H1 (cell line): ENCODE results near the gene ASMTL. TPM values are rescaled to one million over a fixed set of nuclear protein-coding genes. Genes with fewer than 3 reads are reported as not detected.

Experiments used
- CTCF ChIA-PET: fragments of 300-600 bp; sonication (Branson Sonifier 250); formaldehyde crosslinking; loops from one replicate; lab custom pipeline; 2021; ENCODE audit not compliant: partially characterized antibody; lab: Charles Lee
- POLR2A ChIA-PET: fragments of 300-600 bp; sonication (Branson Sonifier 250); formaldehyde crosslinking; loops from one replicate; lab custom pipeline; 2021; ENCODE audit warnings: inconsistent platforms; ENCODE audit not compliant: partially characterized antibody; lab: Charles Lee
- DNase-seq, 2 experiments: peaks; one replicate each; pipeline versions ENCODE4 v3.0.0 to v3.0.0-alpha.2; 2010 to 2022; ENCODE audit warnings: low spot score in 2 of 2, low read depth in 1 of 2, mixed read lengths in 1 of 2
- FAIRE-seq: peaks from 2 replicates; lab custom pipeline; 2011; peaks lifted over from hg19 to GRCh38; lab: Jason Lieb, UNC
- H2AFZ ChIP-seq: 2 replicates; pipeline ENCODE4 v1.8.1; 2012; ENCODE audit warnings: low read length, inconsistent platforms
- H2AK5ac ChIP-seq: 2 replicates; pipeline ENCODE4 v1.6.1; 2013; ENCODE audit warnings: low read depth, low read length
- H2BK120ac ChIP-seq: replicated peaks from 2 replicates; pipeline ENCODE3; 2013; ENCODE audit warnings: low read depth, low read length, inconsistent platforms
- H2BK12ac ChIP-seq: 2 replicates; pipeline ENCODE4 v1.6.1; 2013; ENCODE audit warnings: low read depth, low read length
- H2BK15ac ChIP-seq: 2 replicates; pipeline ENCODE4 v1.6.1; 2013; ENCODE audit warnings: low read length
- H2BK20ac ChIP-seq: 2 replicates; pipeline ENCODE4 v1.6.1; 2013; ENCODE audit warnings: low read length
- H2BK5ac ChIP-seq: 2 replicates; pipeline ENCODE4 v1.6.1; 2013; ENCODE audit warnings: low read depth, low read length
- H3K14ac ChIP-seq: 2 replicates; pipeline ENCODE4 v1.6.1; 2013; ENCODE audit warnings: inconsistent platforms; ENCODE audit not compliant: insufficient read length
- H3K18ac ChIP-seq: 2 replicates; pipeline ENCODE4 v1.6.1; 2013; ENCODE audit warnings: low read length; ENCODE audit errors: extremely low read depth
- H3K23ac ChIP-seq: 2 replicates; pipeline ENCODE4 v1.6.1; 2013; ENCODE audit warnings: inconsistent platforms; ENCODE audit not compliant: insufficient read length
- H3K23me2 ChIP-seq: 2 replicates; pipeline ENCODE4 v1.6.1; 2013; ENCODE audit warnings: low read depth, low read length
- H3K27ac ChIP-seq: 2 replicates; pipeline ENCODE4 v1.6.1; 2011; ENCODE audit warnings: low read depth, low read length, inconsistent platforms
- H3K27me3 ChIP-seq, 4 experiments: replicated peaks in 1 of 4; 1 replicate in 1 of 4; 2 replicates in 3 of 4; pipeline versions ENCODE4 v1.6.1 to v1.8.1; 2011 to 2013; ENCODE audit warnings: low read length in 3 of 4, mild to moderate bottlenecking in 3 of 4, inconsistent platforms in 2 of 4, mixed read lengths in 2 of 4, moderate library complexity in 1 of 4; ENCODE audit not compliant: control insufficient read depth in 3 of 4, insufficient read depth in 3 of 4; ENCODE audit errors: extremely low read depth in 1 of 4
- H3K36me3 ChIP-seq, 4 experiments: 2 replicates each; pipeline versions ENCODE4 v1.6.1 to v1.8.1; 2011 to 2013; ENCODE audit warnings: mild to moderate bottlenecking in 4 of 4, low read length in 3 of 4, moderate library complexity in 2 of 4, control low read depth in 1 of 4, inconsistent platforms in 1 of 4; ENCODE audit not compliant: insufficient read depth in 4 of 4, control insufficient read depth in 2 of 4
- H3K4ac ChIP-seq: replicated peaks from 2 replicates; pipeline ENCODE3; 2013; ENCODE audit warnings: low read length, low read depth, mixed read lengths, inconsistent platforms; ENCODE audit not compliant: insufficient read length
- H3K4me1 ChIP-seq, 4 experiments: replicated peaks in 1 of 4; 1 replicate in 1 of 4; 2 replicates in 3 of 4; pipeline versions ENCODE4 v1.6.1 to v1.8.1; 2011 to 2013; ENCODE audit warnings: low read length in 3 of 4, inconsistent platforms in 2 of 4, mixed read lengths in 1 of 4; ENCODE audit not compliant: insufficient read depth in 4 of 4, control insufficient read depth in 3 of 4
- H3K4me2 ChIP-seq, 2 experiments: 2 replicates each; pipeline versions ENCODE4 v1.6.1 to v1.8.1; 2011 to 2013; ENCODE audit warnings: low read depth in 2 of 2, low read length in 2 of 2, control low read depth in 1 of 2, inconsistent platforms in 1 of 2, mild to moderate bottlenecking in 1 of 2; ENCODE audit not compliant: insufficient read depth in 1 of 2
- H3K4me3 ChIP-seq, 4 experiments: fragments of 200-600, 300-600 bp in 1 of 4; sonication (generic), shearing (Covaris generic), sonication (Bioruptor Twin) in 1 of 4; 2 replicates each; pipeline versions ENCODE4 v1.5.1 to v1.8.1; 2011 to 2016; ENCODE audit warnings: low read length in 4 of 4, low read depth in 3 of 4, control low read depth in 2 of 4, inconsistent platforms in 2 of 4, mild to moderate bottlenecking in 2 of 4, mixed read lengths in 1 of 4, moderate library complexity in 1 of 4; ENCODE audit not compliant: insufficient read depth in 2 of 4; ENCODE audit errors: extremely low read depth in 1 of 4
- H3K56ac ChIP-seq: replicated peaks from 2 replicates; pipeline ENCODE3; 2013; ENCODE audit warnings: low read depth, mild to moderate bottlenecking, mixed read lengths, low read length, inconsistent platforms; ENCODE audit not compliant: insufficient read length
- H3K79me1 ChIP-seq: 2 replicates; pipeline ENCODE4 v1.6.1; 2013; ENCODE audit warnings: low read depth, low read length, control low read depth
- H3K79me2 ChIP-seq, 2 experiments: 2 replicates each; pipeline versions ENCODE4 v1.6.1 to v1.8.1; 2012 to 2013; ENCODE audit warnings: low read length in 2 of 2, mild to moderate bottlenecking in 2 of 2, inconsistent platforms in 1 of 2; ENCODE audit not compliant: insufficient read depth in 2 of 2, control insufficient read depth in 1 of 2
- H3K9ac ChIP-seq, 4 experiments: replicated peaks in 1 of 4; 1 replicate in 1 of 4; 2 replicates in 3 of 4; pipeline versions ENCODE4 v1.6.1 to v1.8.1; 2011 to 2013; ENCODE audit warnings: low read depth in 3 of 4, low read length in 3 of 4, control low read depth in 2 of 4, mild to moderate bottlenecking in 2 of 4, moderate library complexity in 2 of 4, inconsistent platforms in 1 of 4; ENCODE audit errors: extremely low read depth in 1 of 4
- H3K9me3 ChIP-seq, 2 experiments: 2 replicates each; pipeline versions ENCODE4 v1.6.1 to v1.8.1; 2012 to 2013; ENCODE audit warnings: mild to moderate bottlenecking in 2 of 2, moderate library complexity in 2 of 2, control low read depth in 1 of 2, inconsistent platforms in 1 of 2, low read depth in 1 of 2, low read length in 1 of 2, mixed read lengths in 1 of 2; ENCODE audit not compliant: insufficient read depth in 2 of 2
- H4K20me1 ChIP-seq, 2 experiments: replicated peaks in 1 of 2; 2 replicates each; pipeline versions ENCODE3 to v1.8.1; 2011 to 2013; ENCODE audit warnings: inconsistent platforms in 2 of 2, low read length in 2 of 2, mild to moderate bottlenecking in 1 of 2; ENCODE audit not compliant: insufficient read depth in 2 of 2, control insufficient read depth in 1 of 2
- H4K5ac ChIP-seq: 2 replicates; pipeline ENCODE4 v1.6.1; 2013; ENCODE audit warnings: low read length, low read depth, mixed read lengths, inconsistent platforms; ENCODE audit not compliant: insufficient read length
- H4K8ac ChIP-seq: 2 replicates; pipeline ENCODE4 v1.8.0; 2013; ENCODE audit warnings: mild to moderate bottlenecking, moderate library complexity, low read length, inconsistent platforms; ENCODE audit not compliant: insufficient read depth; ENCODE audit errors: extremely low read depth
- H4K91ac ChIP-seq: replicated peaks from 2 replicates; pipeline ENCODE3; 2013; ENCODE audit warnings: low read length, mixed read lengths, inconsistent platforms; ENCODE audit not compliant: insufficient read length
- CBX8 ChIP-seq: fragments of 300-800, 300-1000 bp; sonication (generic); IDR thresholded peaks from 2 replicates; pipeline ENCODE4 v1.7.1; 2016; ENCODE audit warnings: low read depth, low read length, borderline replicate concordance
- CREB1 ChIP-seq: IDR thresholded peaks from 2 replicates; pipeline ENCODE4 v1.6.1; 2012; ENCODE audit warnings: inconsistent platforms
- CTBP2 ChIP-seq: IDR thresholded peaks from 2 replicates; pipeline ENCODE4 v1.7.0; 2011; ENCODE audit warnings: borderline replicate concordance, mild to moderate bottlenecking, moderate library complexity, mixed read lengths, low read length; ENCODE audit not compliant: insufficient read depth, insufficient read length
- HDAC2 ChIP-seq, 2 experiments: fragments of 300-600 bp in 1 of 2; sonication (generic) in 1 of 2; IDR thresholded peaks; 2 replicates each; pipeline ENCODE4 v1.6.1; 2011 to 2012; ENCODE audit warnings: low read depth in 2 of 2, low read length in 2 of 2, mild to moderate bottlenecking in 2 of 2, moderate library complexity in 2 of 2, borderline replicate concordance in 1 of 2, inconsistent platforms in 1 of 2
- KDM1A ChIP-seq: fragments of 200-600, 300-600 bp; sonication (generic); IDR thresholded peaks from 2 replicates; pipeline ENCODE4 v1.7.1; 2016; ENCODE audit warnings: mild to moderate bottlenecking, low read length, borderline replicate concordance
- KDM4A ChIP-seq: IDR thresholded peaks from one replicate; pipeline ENCODE4 v1.7.1; 2012; ENCODE audit warnings: low read depth, mild to moderate bottlenecking, moderate library complexity, low read length, inconsistent platforms; ENCODE audit not compliant: severe bottlenecking
- PHF8 ChIP-seq: fragments of 200-600 bp; sonication (generic); conservative IDR thresholded peaks from 2 replicates; pipeline ENCODE4 v1.7.1; 2012; ENCODE audit warnings: low read depth, mild to moderate bottlenecking, inconsistent platforms, low read length, moderate library complexity
- RBBP5 ChIP-seq: IDR thresholded peaks from 2 replicates; pipeline ENCODE4 v1.7.1; 2012; ENCODE audit warnings: low read depth, mild to moderate bottlenecking, inconsistent platforms, low read length, moderate library complexity, borderline replicate concordance
- RXRA ChIP-seq: IDR thresholded peaks from 2 replicates; pipeline ENCODE4 v1.6.1; 2011; ENCODE audit warnings: low read depth, mild to moderate bottlenecking, low read length, moderate library complexity; ENCODE audit not compliant: insufficient read depth
- SIN3A ChIP-seq, 2 experiments: IDR thresholded peaks in 1 of 2; conservative IDR thresholded peaks in 1 of 2; 2 replicates each; pipeline ENCODE4 v1.6.1; 2011 to 2012; ENCODE audit warnings: low read length in 2 of 2, improper control_type of control experiment in 1 of 2, low read depth in 1 of 2, mild to moderate bottlenecking in 1 of 2
- SIX5 ChIP-seq: IDR thresholded peaks from 2 replicates; pipeline ENCODE4 v1.6.1; 2011; ENCODE audit warnings: mild to moderate bottlenecking, low read depth, low read length
- SP4 ChIP-seq: IDR thresholded peaks from 2 replicates; pipeline ENCODE4 v1.6.1; 2012; ENCODE audit warnings: low read length, inconsistent platforms
- TAF7 ChIP-seq: optimal IDR thresholded peaks from 2 replicates; pipeline ENCODE3; 2011; ENCODE audit warnings: low read depth, mild to moderate bottlenecking, inconsistent platforms, low read length, moderate library complexity, borderline replicate concordance
- TCF12 ChIP-seq: IDR thresholded peaks from 2 replicates; pipeline ENCODE4 v1.6.1; 2011; ENCODE audit warnings: low read depth, mild to moderate bottlenecking, low read length
- WGBS, 2 experiments: shearing (Covaris generic) in 1 of 2; methylation state at CpG; one replicate each; pipeline versions ENCODE4 v1.1.6 to v1.1.7; 2013 to 2015; ENCODE audit warnings: low lambda C conversion rate in 2 of 2, mixed read lengths in 2 of 2, inconsistent platforms in 1 of 2, low coverage in 1 of 2, missing lambda C conversion rate in 1 of 2; ENCODE audit not compliant: insufficient replicate concordance in 2 of 2, insufficient coverage in 1 of 2, insufficient read length in 1 of 2; ENCODE audit errors: extremely low coverage in 1 of 2, missing lambda C conversion rate in 1 of 2; 5-methylcytosine and 5-hydroxymethylcytosine counted together
- polyA plus RNA-seq, 7 experiments: library from polyadenylated mRNA; depleted of rRNA in 3 of 7; stranded (reverse) in 5 of 7; unstranded in 2 of 7; fragments of >200 nt in 5 of 7; fragments of 200-250 nt in 2 of 7; gene quantifications; 1 replicate in 5 of 7; 2 replicates in 1 of 7; 4 replicates in 1 of 7; pipeline versions ENCODE4 v1.2.1 to v1.2.3, GENCODE V29; 2011 to 2013; ENCODE audit warnings: missing spikeins in 2 of 7, mixed read lengths in 2 of 7
- total RNA-seq: library from RNA; stranded (reverse); fragmentation: NEBNext Ultra II Directional; extraction: Animal tissue kit (Norgen Biotek cat#: 25700); gene quantifications from 2 replicates; pipeline ENCODE4 v1.2.1, GENCODE V29; 2021

The ASMTL gene
- total and polyA plus RNA-seq, 2 of the 8 experiments (the other 6 are each of a cell fraction or from before 2014, with no cell fraction given) = 75.6 to 81.4 TPM

DNA sequence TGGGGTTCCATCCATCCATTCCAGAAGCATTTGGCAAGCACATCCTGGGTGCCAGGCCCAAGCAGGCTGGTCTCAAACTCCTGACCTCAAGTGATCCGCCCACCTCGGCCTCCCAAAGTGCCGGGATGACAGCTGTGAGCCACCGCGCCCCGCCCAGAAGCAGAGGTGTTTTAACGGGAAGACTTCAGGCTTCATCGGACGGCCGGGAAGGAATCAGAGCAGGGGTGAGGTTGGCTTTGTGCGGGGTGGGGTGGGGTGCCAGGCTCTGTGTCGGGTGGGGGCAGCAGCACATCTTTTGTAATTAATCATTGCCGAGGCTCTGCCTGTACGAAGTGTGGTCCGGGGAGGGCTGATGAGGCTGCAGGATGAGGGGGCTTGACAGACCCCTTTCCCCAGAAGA, 55.7 kb downstream of the ASMTL start:
- no peak overlapping the region for H2BK120ac ChIP-seq
- H3K79me1 ChIP-seq = peaks cover 9% of the 10 kb centered on the region
- H4K5ac ChIP-seq = no peak overlapping the region
- no peaks in the 10 kb centered on the region for H3K27me3 ChIP-seq
- H3K4me3 ChIP-seq = no peak overlapping the region
- no peak overlapping the region for H3K18ac ChIP-seq
- no peak overlapping the region for H4K91ac ChIP-seq
- no peaks in the 10 kb centered on the region for H3K9me3 ChIP-seq
- no peak overlapping the region for H3K14ac ChIP-seq
- H3K56ac ChIP-seq = no peak overlapping the region
- no peak overlapping the region for H3K27ac ChIP-seq
- H3K9ac ChIP-seq = no peak overlapping the region
- H3K36me3 ChIP-seq = peaks cover 0 to 24% (median 5%) of the 10 kb centered on the region in 4 experiments; a peak in 6 of 8 replicates
- POLR2A ChIA-PET = no interaction called here
- no peak overlapping the region for H2BK12ac ChIP-seq
- FAIRE-seq (no peak), DNase-seq (no peak)
- H2BK20ac ChIP-seq = no peak overlapping the region
- no peak overlapping the region for H2AK5ac ChIP-seq
- no peak overlapping the region for H3K4me2 ChIP-seq
- CTCF ChIA-PET = no interaction called here
- no peak overlapping the region for H4K8ac ChIP-seq
- H2BK5ac ChIP-seq = no peak overlapping the region
- peaks cover 11% of the 10 kb centered on the region; the same call in 1 of the 2 replicates for H3K23me2 ChIP-seq
- peaks cover 0 to 34% of the 10 kb centered on the region in 2 experiments; a peak in 2 of 4 replicates for H3K79me2 ChIP-seq
- H2AFZ ChIP-seq = no peak overlapping the region
- H3K4me1 ChIP-seq = peaks cover 0 to 14% (median 3%) of the 10 kb centered on the region in 4 experiments; a peak in 5 of 7 replicates
- peaks cover 9 to 24% of the 10 kb centered on the region in 2 experiments for H4K20me1 ChIP-seq
- H2BK15ac ChIP-seq = no peak overlapping the region
- no peak overlapping the region for H3K23ac ChIP-seq
- no peak overlapping the region for H3K4ac ChIP-seq
- 81% methylated on average over 14 of the region's 15 CpGs; no CpG with 5 or more reads in 1 of the 2 experiments for WGBS, 2 experiments
- TF ChIP-seq TAF7 (no peak), PHF8 (no peak), SP4 (no peak), SIN3A (conservative IDR thresholded peaks at IDR 0.05 in 1 of 2, IDR thresholded peaks at IDR 0.05 in 1 of 2; ENCODE audit: low read depth in 1 of 2, low read length in 2 of 2) (no peak), SIX5 (no peak), RBBP5 (no peak), KDM1A (no peak), CBX8 (no peak), CREB1 (no peak), HDAC2 (IDR thresholded peaks at IDR 0.05; ENCODE audit: borderline replicate concordance in 1 of 2, low read depth in 2 of 2, low read length in 2 of 2) (no peak), KDM4A (no peak), RXRA (no peak), TCF12 (no peak), CTBP2 (no peak)
